HepG2 (cell line): ENCODE results near the gene SLC35A3.

Experiments used
- ATM ChIP-seq: fragments of 450-650 bp; IDR thresholded peaks from 2 replicates; pipeline ENCODE4 v1.7.1; 2017; ENCODE audit warnings: mild to moderate bottlenecking, borderline replicate concordance
- CEBPB ChIP-seq: IDR thresholded peaks from 2 replicates; pipeline ENCODE4 v1.6.1; 2011; ENCODE audit warnings: low read depth, low read length, improper control_type of control experiment, borderline replicate concordance
- ETV6 ChIP-seq: sonication (generic); formaldehyde crosslinking; conservative IDR thresholded peaks from 2 replicates; pipeline ENCODE4 v1.4.0; 2020; ENCODE audit warnings: missing genetic modification reagents
- EZH2 ChIP-seq: conservative IDR thresholded peaks from 2 replicates; pipeline ENCODE4 v1.6.1; 2012; ENCODE audit warnings: mild to moderate bottlenecking, low read depth, low read length, moderate library complexity
- RAD21 ChIP-seq: fragments of 450-650 bp; formaldehyde crosslinking; IDR thresholded peaks from 2 replicates; pipeline ENCODE4 v1.5.0; 2020; ENCODE audit warnings: mild to moderate bottlenecking
- TEAD3 ChIP-seq: optimal IDR thresholded peaks from 2 replicates; pipeline ENCODE3; 2016; ENCODE audit warnings: borderline replicate concordance
- XRCC5 ChIP-seq: fragments of 200-400 bp; formaldehyde crosslinking; optimal IDR thresholded peaks from 2 replicates; pipeline ENCODE3; 2017; ENCODE audit warnings: mild to moderate bottlenecking, low read length
- ZNF205 ChIP-seq: IDR thresholded peaks from 2 replicates; pipeline ENCODE4 v1.6.1; 2018; ENCODE audit warnings: missing biosample characterization, missing genetic modification reagents
- ZNF251 ChIP-seq: sonication (generic); formaldehyde crosslinking; IDR thresholded peaks from 2 replicates; pipeline ENCODE4 v1.9.0; 2021; ENCODE audit warnings: mild to moderate bottlenecking, missing genetic modification reagents
- ZNF350 ChIP-seq: sonication (generic); formaldehyde crosslinking; IDR thresholded peaks from 2 replicates; pipeline ENCODE4 v1.4.0; 2020; ENCODE audit warnings: mild to moderate bottlenecking, low read depth, missing genetic modification reagents, borderline replicate concordance
- TF ChIP-seq, protein P1 (sequence below): sonication (generic); formaldehyde crosslinking; IDR thresholded peaks from 2 replicates; pipeline ENCODE4 v1.5.0; 2020; ENCODE audit warnings: mild to moderate bottlenecking, missing genetic modification reagents, moderate library complexity
- TF ChIP-seq, protein P2 (sequence below): sonication (generic); formaldehyde crosslinking; IDR thresholded peaks from 2 replicates; pipeline ENCODE4 v1.8.1; 2022; ENCODE audit warnings: mild to moderate bottlenecking, missing genetic modification reagents
- TF ChIP-seq, protein P3 (sequence below): sonication (generic); formaldehyde crosslinking; IDR thresholded peaks from 2 replicates; pipeline ENCODE4 v1.4.0; 2020; ENCODE audit warnings: mild to moderate bottlenecking, missing genetic modification reagents
- TF ChIP-seq, protein P4 (sequence below): fragments of 450-650 bp; IDR thresholded peaks from 2 replicates; pipeline ENCODE4 v1.6.1; 2016

DNA sequence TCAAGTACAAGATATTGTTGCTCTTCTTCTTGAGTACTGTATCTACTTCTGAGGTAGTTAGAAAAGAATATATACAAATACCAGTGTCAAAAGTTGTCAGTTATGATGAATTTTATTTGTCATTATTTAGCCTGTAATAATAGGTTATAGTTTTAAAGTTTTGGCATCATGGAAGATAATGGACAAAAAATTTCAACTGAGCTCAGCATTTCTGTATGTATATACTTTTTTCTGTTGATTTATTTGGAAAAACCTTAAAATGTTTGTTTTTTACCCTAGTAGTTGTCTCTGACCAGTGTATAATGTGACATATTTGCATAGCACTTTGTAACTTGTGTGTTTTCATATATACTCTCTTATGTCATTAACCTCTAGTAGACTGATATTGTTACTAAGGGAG, 11.1 kb downstream of the SLC35A3 start:
- no peak for TF ChIP-seq CEBPB
- no peak for TF ChIP-seq RAD21 (CRISPR knock-in tag)
- no peak for TF ChIP-seq ZNF205 (CRISPR knock-in tag)
- TF ChIP-seq, protein P1, sequence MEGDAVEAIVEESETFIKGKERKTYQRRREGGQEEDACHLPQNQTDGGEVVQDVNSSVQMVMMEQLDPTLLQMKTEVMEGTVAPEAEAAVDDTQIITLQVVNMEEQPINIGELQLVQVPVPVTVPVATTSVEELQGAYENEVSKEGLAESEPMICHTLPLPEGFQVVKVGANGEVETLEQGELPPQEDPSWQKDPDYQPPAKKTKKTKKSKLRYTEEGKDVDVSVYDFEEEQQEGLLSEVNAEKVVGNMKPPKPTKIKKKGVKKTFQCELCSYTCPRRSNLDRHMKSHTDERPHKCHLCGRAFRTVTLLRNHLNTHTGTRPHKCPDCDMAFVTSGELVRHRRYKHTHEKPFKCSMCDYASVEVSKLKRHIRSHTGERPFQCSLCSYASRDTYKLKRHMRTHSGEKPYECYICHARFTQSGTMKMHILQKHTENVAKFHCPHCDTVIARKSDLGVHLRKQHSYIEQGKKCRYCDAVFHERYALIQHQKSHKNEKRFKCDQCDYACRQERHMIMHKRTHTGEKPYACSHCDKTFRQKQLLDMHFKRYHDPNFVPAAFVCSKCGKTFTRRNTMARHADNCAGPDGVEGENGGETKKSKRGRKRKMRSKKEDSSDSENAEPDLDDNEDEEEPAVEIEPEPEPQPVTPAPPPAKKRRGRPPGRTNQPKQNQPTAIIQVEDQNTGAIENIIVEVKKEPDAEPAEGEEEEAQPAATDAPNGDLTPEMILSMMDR (CRISPR knock-in tag): no peak
- TF ChIP-seq ZNF350: no peak
- no peak for TF ChIP-seq ETV6 (CRISPR knock-in tag)
- TF ChIP-seq, protein P2, sequence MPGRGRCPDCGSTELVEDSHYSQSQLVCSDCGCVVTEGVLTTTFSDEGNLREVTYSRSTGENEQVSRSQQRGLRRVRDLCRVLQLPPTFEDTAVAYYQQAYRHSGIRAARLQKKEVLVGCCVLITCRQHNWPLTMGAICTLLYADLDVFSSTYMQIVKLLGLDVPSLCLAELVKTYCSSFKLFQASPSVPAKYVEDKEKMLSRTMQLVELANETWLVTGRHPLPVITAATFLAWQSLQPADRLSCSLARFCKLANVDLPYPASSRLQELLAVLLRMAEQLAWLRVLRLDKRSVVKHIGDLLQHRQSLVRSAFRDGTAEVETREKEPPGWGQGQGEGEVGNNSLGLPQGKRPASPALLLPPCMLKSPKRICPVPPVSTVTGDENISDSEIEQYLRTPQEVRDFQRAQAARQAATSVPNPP (CRISPR knock-in tag): no peak
- TF ChIP-seq ATM: no peak
- TF ChIP-seq, protein P3, sequence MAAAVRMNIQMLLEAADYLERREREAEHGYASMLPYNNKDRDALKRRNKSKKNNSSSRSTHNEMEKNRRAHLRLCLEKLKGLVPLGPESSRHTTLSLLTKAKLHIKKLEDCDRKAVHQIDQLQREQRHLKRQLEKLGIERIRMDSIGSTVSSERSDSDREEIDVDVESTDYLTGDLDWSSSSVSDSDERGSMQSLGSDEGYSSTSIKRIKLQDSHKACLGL (CRISPR knock-in tag): no peak
- TF ChIP-seq, protein P4, sequence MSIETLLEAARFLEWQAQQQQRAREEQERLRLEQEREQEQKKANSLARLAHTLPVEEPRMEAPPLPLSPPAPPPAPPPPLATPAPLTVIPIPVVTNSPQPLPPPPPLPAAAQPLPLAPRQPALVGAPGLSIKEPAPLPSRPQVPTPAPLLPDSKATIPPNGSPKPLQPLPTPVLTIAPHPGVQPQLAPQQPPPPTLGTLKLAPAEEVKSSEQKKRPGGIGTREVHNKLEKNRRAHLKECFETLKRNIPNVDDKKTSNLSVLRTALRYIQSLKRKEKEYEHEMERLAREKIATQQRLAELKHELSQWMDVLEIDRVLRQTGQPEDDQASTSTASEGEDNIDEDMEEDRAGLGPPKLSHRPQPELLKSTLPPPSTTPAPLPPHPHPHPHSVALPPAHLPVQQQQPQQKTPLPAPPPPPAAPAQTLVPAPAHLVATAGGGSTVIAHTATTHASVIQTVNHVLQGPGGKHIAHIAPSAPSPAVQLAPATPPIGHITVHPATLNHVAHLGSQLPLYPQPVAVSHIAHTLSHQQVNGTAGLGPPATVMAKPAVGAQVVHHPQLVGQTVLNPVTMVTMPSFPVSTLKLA: no peak
- no peak for TF ChIP-seq XRCC5
- no peak for TF ChIP-seq EZH2
- TF ChIP-seq ZNF251 (CRISPR knock-in tag): no peak
- TF ChIP-seq TEAD3 (CRISPR knock-in tag): no peak
